Muscle of arm (tissue), 12 donors: ENCODE results near the gene SLC5A10. TPM values are rescaled to one million over a fixed set of nuclear protein-coding genes. Genes with fewer than 3 reads are reported as not detected.
"Not testable (repeated sequence)": the region's sequence is repeated elsewhere in the genome, so short reads cannot be mapped to it uniquely, and the experiment has no call there.

Experiments used
- DNase-seq: peaks from one replicate; pipeline ENCODE4 v3.0.0-alpha.2; 2013
- polyA plus RNA-seq, 12 donors: library from polyadenylated mRNA; unstranded; fragments of 120-200 nt; gene quantifications; one replicate each; pipeline ENCODE4 v1.2.1, GENCODE V29; 2013; ENCODE audit not compliant: insufficient read length in 12 of 12

SLC5A10 gene
- polyA plus RNA-seq, 12 donors: 0.05 to 0.29 (median 0.12) TPM; not detected in 5

DNA sequence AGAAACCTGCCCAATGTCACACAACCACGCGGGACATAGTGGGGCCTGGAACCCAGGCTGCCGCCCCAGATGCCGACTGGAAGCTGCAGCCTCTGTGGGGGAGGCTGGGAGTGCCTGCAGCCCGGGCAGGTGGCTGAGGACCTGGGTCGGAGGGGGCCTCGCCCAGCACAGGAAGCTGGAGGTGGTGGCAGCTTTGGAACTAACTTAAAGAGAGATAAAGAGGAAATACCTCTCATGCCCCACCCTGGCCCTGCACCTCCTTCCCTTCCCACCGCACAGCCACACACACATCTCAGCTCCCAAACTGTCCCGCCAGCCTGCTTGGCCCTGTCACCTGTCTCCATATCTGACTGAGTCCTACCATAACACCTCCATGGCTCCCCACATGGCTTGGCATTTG lies 88.4 kb downstream of the SLC5A10 start:
- DNase-seq: not testable (repeated sequence)

DNA sequence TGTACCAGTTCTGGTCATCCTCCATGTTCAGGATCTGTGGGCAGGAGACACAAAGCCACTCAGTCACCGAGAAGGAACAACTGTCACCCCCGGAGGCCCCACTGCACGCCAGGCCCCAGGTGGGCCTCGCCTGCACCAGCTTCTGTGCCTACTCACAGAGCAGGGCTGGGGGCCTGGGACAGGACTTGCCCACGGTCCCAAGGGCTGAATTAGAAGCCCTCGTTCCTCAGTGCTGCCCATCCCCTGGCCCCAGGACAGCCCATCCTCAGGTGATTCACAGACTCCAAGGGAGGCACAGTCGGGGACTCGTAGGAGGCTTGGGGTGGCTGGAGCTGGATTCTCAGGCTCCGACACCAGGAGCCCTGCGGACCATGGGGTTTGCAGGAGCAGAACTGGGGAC lies 89.9 kb downstream of the SLC5A10 start:
- DNase-seq: not testable (repeated sequence)

DNA sequence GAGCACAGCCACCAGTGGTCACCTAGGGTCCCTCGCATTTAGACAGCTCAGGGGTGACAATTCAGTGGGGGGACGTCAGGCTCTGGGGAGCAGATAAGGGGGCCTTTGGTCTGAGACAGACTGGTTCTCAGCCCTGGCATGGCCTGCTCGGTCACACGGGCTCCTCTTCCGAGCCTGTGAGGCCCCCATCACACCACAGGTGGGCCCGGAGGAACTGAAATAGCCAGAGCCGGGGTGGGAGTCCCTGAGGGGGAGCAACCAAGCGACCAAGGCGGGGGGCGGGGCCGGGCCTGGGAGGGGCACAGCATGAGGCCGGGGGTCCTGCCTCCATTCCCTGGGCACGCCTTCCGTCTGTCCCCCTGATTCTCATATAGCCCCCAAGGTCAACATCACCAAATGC lies 90.4 kb downstream of the SLC5A10 start:
- DNase-seq: not testable (repeated sequence)

DNA sequence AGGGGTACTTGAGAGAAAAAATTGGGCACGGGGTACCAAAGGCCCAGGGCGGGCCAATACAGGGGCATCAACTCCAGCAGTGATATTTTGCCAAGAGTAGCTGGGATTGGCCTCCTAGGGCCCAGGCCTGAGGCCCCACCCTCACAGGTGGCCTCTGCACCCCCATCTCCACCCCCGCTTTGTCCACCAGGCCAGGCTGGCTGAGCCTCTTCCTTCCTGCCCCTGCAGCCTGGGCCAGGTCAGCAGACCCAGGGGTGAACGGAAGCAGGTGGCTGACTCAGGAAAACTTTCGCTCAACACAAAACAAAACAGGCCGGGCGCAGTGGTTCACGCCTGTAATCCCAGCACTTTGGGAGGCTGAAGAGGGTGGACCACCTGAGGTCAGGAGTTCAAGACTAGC lies 91.1 kb downstream of the SLC5A10 start:
- not testable (repeated sequence) for DNase-seq

DNA sequence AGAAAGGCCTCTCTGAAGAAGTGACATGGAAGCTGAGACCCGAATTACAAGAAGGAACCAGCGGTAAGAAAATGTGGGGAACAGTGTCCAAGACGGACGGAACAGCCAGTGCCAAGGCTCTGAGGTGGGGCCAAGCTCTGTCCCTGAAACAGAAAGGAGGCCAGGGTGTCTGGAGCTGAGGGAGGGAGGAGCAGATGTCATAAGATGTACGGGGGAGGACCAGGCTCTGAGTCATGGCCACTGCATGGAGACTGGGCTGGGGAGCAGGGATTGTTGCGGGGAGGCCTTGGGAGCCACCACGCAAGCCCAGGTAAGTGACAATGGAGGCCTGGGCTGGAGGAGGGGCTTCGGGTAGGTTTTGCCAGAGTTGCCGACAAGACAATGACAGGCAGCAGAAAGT lies 92.7 kb downstream of the SLC5A10 start:
- not testable (repeated sequence) for DNase-seq

DNA sequence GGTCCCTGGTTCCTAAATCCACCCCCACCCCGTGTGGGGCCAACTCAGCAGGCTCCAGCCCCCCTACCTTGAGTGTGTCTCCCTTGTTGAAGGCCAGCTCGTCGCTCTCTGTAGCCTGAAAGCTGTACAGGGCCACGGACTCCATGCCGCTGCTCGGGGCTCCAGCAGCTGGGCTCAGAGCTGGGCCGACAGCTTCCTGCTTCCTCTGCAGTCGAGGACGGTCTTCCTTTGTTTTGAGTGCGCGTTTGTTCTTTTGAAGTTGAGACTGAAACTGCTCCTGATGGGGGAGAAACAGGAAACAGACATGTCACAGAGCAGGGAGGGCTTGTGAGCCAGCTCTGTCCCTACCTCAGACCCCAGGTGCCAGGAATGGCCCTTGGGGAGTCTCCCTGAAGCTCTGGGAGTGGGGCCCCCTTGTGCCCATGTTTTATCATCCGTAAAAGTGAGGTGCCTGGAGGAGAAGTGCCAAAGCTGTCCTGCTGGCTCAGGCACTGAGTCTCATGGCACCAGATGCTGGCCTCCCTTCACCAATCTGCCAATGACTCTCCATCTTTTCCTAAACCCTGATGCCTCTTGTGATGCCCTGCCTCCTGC lies 94.9 kb downstream of the SLC5A10 start, which contains the start of gene GRAP:
GRAP (minus strand) TSS at position 176 of the 594 bp plus-strand sequence; CDS start at position 145, 31 bp downstream.
- not testable (repeated sequence) for DNase-seq

DNA sequence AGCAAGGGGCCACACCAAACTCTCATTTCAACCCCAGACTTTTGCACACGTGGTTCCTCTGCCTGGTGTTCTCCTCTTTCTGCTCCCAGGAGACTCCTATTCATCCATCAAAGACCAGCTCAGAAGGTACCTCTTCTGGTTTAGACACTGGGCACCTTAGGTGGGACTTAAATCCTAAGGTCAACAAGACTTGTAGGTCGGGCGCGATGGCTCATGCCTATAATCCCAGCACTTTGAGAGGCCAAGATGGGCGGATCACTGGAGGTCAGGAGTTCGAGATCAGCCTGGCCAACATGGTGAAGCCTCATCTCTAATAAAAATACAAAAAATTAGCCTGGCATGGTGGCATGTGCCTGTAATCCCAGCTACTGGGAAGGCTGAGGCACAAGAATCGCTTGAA lies 95.5 kb downstream of the SLC5A10 start:
- DNase-seq: not testable (repeated sequence)

DNA sequence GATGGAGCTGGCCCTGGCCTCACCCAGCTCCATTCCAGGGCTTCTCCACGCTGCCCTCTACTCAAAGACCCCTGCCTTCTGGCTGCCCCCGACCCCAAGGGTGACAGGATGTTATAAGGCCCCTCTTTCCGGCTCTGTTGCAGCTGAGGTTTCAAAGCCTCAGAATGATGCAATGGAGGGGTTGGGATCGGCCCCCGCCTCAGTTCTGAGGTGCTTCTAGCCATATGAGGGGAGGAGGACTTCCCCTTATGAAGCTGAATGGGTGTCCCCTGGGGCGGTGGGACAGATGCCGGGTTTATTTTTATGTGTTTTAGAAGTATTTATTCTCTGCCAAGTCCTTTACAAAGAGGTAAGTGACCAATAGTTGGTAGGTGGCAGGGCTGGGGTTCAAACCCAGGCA lies 96.9 kb downstream of the SLC5A10 start:
- DNase-seq: not testable (repeated sequence)

DNA sequence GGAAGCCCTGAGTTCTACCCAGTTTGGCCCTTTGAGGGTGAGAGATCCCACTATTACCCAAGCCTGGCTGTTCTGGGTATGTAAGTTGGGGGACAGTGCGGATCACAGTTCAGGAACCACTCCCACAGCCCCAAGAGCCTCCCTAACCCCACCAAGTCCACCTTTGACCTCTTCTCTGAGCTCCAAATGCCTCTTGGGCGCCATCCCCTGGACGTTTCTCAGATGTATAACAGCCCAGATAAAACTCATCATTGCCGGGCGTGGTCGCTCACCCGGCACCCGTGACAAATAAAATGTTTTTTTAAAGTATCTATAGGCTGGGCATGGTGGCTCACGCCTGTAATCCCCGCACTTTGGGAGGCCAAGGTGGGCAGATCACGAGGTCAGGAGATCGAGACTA lies 103.5 kb downstream of the SLC5A10 start:
- not testable (repeated sequence) for DNase-seq

DNA sequence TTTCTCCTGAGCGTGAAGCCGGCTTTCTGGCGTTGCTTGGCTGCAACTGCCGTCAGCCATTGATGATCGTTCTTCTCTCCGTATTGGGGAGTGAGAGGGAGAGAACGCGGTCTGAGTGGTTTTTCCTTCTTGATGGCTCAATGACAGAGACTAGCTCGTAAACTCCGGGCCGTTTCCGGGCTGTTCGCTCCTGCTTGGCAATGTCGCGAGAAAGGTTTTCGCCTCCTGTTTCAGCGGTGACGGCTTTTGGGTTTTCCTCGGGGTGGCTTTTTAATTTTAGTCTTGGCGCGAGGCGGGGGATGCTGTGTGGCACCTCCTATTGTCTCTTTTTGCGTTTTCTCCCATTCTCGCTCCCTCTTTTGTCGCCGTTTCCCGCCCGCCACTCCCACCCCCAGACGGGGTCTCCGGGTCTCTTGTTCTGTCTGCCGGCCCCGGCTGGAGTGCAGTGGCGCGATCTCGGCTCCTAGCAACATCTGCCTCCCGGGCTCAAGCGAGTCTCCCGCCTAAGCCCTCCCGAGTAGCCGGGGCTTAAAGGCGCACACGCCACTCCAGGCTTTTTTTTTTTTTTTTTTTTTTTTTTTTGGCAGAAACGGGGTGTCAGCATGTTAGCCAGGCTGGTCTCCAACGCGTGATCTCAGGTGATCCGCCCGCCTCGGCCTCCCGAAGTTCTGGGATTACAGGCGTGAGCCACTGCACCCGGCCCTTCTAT lies 110.2 kb downstream of the SLC5A10 start:
- not testable (repeated sequence) for DNase-seq

DNA sequence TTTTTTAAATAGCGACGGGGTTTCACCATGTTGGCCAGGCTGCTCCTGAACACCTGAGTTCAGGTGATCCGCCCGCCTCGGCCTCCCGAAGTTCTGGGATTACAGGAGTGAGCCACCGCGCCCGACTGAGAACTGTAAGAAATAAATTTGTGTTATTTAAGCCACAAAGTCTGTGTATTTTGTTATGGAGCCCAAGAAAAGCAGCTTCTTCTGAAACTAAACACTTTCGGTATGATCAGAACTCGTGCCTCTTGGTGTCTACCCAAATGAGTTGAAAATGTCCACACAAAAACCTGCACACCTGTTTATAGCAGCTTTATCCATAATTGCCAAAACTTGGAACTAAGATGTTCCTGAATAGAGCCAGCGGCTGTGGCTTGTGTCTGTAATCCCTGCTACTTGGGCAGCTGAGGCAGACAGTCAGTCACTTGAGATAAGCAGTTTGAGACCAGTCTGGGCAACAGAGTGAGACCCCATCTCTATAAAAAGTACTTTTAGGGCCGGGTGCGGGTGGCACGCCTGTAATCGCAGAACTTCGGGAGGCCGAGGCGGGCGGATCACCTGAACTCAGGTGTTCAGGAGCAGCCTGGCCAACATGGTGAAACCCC lies 110.9 kb downstream of the SLC5A10 start:
- DNase-seq: not testable (repeated sequence)

DNA sequence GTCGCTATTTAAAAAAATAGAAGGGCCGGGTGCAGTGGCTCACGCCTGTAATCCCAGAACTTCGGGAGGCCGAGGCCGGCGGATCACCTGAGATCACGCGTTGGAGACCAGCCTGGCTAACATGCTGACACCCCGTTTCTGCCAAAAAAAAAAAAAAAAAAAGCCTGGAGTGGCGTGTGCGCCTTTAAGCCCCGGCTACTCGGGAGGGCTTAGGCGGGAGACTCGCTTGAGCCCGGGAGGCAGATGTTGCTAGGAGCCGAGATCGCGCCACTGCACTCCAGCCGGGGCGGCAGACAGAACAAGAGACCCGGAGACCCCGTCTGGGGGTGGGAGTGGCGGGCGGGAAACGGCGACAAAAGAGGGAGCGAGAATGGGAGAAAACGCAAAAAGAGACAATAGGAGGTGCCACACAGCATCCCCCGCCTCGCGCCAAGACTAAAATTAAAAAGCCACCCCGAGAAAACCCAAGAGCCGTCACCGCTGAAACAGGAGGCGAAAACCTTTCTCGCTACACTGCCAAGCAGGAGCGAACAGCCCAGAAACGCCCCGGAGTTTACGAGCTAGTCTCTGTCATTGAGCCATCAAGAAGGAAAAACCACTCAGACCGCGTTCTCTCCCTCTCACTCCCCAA lies 111.5 kb downstream of the SLC5A10 start:
- not testable (repeated sequence) for DNase-seq

DNA sequence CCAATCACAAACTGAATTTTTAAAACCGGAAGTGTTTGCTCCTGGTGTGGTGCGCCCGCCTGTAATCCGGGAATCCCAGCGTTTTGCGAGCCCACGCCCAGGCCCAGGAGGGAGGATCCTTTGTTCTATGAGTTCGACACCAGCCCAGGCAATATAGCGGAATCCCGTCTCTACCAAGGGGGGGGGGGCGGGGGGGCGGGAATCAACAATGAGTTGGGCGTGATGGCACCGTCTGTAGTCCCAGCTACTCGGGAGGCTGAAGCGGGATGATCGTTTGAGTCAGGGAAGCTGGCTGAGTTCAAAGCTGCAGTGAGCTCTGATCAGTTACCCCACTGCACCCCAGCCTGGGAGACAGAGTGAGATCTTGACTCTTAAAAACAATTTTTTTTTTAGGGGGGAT lies 112.4 kb downstream of the SLC5A10 start:
- DNase-seq: not testable (repeated sequence)

DNA sequence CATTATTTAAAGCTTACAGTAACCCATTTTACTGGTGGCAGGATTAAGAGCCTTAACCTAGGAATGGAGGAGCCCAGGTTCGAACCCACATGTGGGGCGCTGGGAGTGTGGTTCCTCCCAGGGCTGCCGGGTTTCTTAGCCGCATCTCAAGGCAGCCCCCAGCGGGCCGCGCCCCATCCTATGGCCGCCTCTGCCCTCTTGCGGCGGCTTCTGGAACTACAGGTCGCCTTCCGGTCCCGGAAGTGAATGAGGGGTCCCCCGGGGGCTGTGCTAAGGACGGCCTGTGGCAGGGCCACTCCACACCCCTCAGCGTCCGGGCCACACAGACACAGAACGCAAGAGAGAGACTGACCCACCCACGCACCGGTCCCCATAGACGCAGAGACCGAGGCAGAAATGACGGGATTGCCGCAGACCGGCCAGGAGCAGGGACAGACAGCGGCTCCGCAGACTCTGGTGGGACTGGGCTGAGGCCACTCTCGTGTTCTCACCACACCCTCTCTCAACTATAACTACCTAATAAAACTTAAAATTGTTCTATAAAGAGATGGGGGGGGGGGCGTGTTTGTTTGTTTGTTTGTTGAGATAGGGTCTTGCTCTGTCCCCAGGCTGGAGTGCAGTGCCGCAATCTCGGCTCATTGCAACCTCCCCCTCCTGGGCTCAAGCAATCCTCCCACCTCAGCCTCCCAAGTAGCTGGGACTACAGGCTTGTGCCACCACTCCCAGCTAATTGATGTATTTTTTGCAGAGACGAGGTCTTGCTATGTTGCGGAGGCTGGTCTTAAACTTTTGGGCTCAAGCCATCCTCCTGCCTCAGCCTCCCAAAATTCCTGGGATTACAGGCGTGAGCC lies 118.6 kb downstream of the SLC5A10 start:
- not testable (repeated sequence) for DNase-seq

Other genes with a start within 250 kb of the SLC5A10 start
- gene FBXW10, start 208.1 kb upstream of the SLC5A10 start, polyA plus RNA-seq: under 1 TPM in 10 of 12 donors, not detected in 2; 0.09 to 0.44 (median 0.24) TPM
- 10 to 100 TPM in 11 of 12 donors, not detected in 1; 20.0 to 39.6 (median 28.3) TPM for gene TVP23B, start 171.0 kb upstream of the SLC5A10 start, polyA plus RNA-seq
- gene PRPSAP2, start 94.0 kb upstream of the SLC5A10 start, polyA plus RNA-seq: 10 to 100 TPM in 11 of 12 donors, not detected in 1; 22.2 to 32.5 (median 24.8) TPM
- gene FAM83G, start 52.6 kb downstream of the SLC5A10 start, polyA plus RNA-seq: 1 to 10 TPM in 3 of 12 donors, under 1 TPM in 8, not detected in 1; 0.11 to 4.8 (median 0.24) TPM
- 1 to 10 TPM in 10 of 12 donors, not detected in 2; 2.1 to 5.0 (median 2.4) TPM for gene GRAP, start 94.8 kb downstream of the SLC5A10 start, polyA plus RNA-seq
- 1 to 10 TPM in 6 of 12 donors, under 1 TPM in 4, not detected in 2; 0.33 to 3.9 (median 1.4) TPM for gene GRAPL, start 175.4 kb downstream of the SLC5A10 start, polyA plus RNA-seq